ENCODE results near the gene GFRA4.

DNA sequence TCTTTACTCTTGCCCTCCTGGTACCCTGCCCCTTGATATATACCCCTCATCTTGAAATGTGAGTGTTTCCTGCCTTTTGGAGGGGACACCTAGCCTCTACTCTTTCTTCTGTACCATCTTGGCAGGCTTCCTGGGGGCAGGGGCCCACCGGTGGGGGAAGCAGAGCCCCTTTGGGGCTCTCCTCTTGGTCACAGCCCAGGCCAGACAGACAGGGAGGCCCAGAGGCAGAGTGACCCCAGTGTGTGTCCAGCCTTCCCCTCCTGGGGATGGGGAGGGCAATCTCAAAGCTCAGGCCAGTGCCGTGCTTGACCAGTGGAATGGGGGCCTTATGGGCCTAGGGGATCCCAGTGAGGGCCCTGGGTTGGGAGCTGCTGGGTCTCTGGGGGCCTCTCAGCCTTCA, 15.0 kb upstream of the GFRA4 start:
- TF ChIP-seq, protein P1, sequence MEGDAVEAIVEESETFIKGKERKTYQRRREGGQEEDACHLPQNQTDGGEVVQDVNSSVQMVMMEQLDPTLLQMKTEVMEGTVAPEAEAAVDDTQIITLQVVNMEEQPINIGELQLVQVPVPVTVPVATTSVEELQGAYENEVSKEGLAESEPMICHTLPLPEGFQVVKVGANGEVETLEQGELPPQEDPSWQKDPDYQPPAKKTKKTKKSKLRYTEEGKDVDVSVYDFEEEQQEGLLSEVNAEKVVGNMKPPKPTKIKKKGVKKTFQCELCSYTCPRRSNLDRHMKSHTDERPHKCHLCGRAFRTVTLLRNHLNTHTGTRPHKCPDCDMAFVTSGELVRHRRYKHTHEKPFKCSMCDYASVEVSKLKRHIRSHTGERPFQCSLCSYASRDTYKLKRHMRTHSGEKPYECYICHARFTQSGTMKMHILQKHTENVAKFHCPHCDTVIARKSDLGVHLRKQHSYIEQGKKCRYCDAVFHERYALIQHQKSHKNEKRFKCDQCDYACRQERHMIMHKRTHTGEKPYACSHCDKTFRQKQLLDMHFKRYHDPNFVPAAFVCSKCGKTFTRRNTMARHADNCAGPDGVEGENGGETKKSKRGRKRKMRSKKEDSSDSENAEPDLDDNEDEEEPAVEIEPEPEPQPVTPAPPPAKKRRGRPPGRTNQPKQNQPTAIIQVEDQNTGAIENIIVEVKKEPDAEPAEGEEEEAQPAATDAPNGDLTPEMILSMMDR (IDR thresholded peaks at IDR 0.05 in 4 of 5, conservative IDR thresholded peaks at IDR 0.05 in 1 of 5): no peak
- TF ChIP-seq POLR2A (IDR thresholded peaks at IDR 0.05): no peak
